IPS-18a (cell line): ENCODE results near the gene CELF3.

Source experiments
- H3K27ac ChIP-seq: one replicate; pipeline ENCODE4 v1.5.1; 2013; ENCODE audit warnings: low read length
- H3K27me3 ChIP-seq: one replicate; pipeline ENCODE4 v1.6.1; 2013; ENCODE audit warnings: mild to moderate bottlenecking, low read length; ENCODE audit not compliant: control insufficient read depth, insufficient read depth
- H3K36me3 ChIP-seq: one replicate; pipeline ENCODE4 v1.6.1; 2013; ENCODE audit warnings: low read depth, low read length; ENCODE audit not compliant: control insufficient read depth
- H3K4me1 ChIP-seq: one replicate; pipeline ENCODE4 v1.6.1; 2013; ENCODE audit warnings: low read depth, low read length; ENCODE audit not compliant: control insufficient read depth
- H3K4me3 ChIP-seq: one replicate; pipeline ENCODE4 v1.5.1; 2013; ENCODE audit warnings: low read length
- H3K9ac ChIP-seq: one replicate; pipeline ENCODE4 v1.6.1; 2013; ENCODE audit warnings: mild to moderate bottlenecking, low read length, moderate library complexity
- H3K9me3 ChIP-seq: one replicate; pipeline ENCODE4 v1.6.1; 2013; ENCODE audit warnings: low read depth, low read length; ENCODE audit not compliant: control insufficient read depth

CELF3 gene

GRCh38 chr1:151707541-151708065, 9.0 kb downstream of the CELF3 start:
- Histone ChIP-seq H3K27ac (no peak overlapping the region), H3K27me3 (no peaks in the 10 kb centered on the region)

GRCh38 chr1:151706464-151707415, 9.9 kb downstream of the CELF3 start:
- H3K4me3 ChIP-seq = no peak overlapping the region
- H3K27me3 ChIP-seq = no peaks in the 10 kb centered on the region
- no peaks in the 10 kb centered on the region for H3K4me1 ChIP-seq
- H3K9me3 ChIP-seq = no peaks in the 10 kb centered on the region
- H3K36me3 ChIP-seq = peaks cover 3% of the 10 kb centered on the region
- no peak overlapping the region for H3K9ac ChIP-seq
- no peak overlapping the region for H3K27ac ChIP-seq

More at GRCh38 chr1:151707541-151708065, 9.0 kb downstream of the CELF3 start:
- no peak overlapping the region for H3K4me3 ChIP-seq
- no peaks in the 10 kb centered on the region for H3K4me1 ChIP-seq
- no peaks in the 10 kb centered on the region for H3K36me3 ChIP-seq
- no peaks in the 10 kb centered on the region for H3K9me3 ChIP-seq
- no peak overlapping the region for H3K9ac ChIP-seq

GRCh38 chr1:151705753-151706463, 10.7 kb downstream of the CELF3 start:
- Histone ChIP-seq H3K27me3 (no peaks in the 10 kb centered on the region), H3K4me3 (no peak overlapping the region), H3K27ac (no peak overlapping the region), H3K36me3 (peaks cover 10% of the 10 kb centered on the region), H3K9me3 (no peaks in the 10 kb centered on the region), H3K9ac (no peak overlapping the region), H3K4me1 (no peaks in the 10 kb centered on the region)

GRCh38 chr1:151705146-151705545, 11.5 kb downstream of the CELF3 start:
- Histone ChIP-seq H3K9ac (no peak overlapping the region), H3K9me3 (no peaks in the 10 kb centered on the region), H3K27me3 (no peaks in the 10 kb centered on the region), H3K4me1 (no peaks in the 10 kb centered on the region), H3K4me3 (no peak overlapping the region), H3K36me3 (peaks cover 15% of the 10 kb centered on the region), H3K27ac (no peak overlapping the region)

- Histone ChIP-seq H3K9ac (no peak overlapping the region), H3K4me1 (no peaks in the 10 kb centered on the region), H3K27me3 (no peaks in the 10 kb centered on the region), H3K36me3 (peaks cover 24% of the 10 kb centered on the region), H3K4me3 (no peak overlapping the region), H3K9me3 (no peaks in the 10 kb centered on the region), H3K27ac (no peak overlapping the region)
These were observed 12.4 kb downstream of the CELF3 start for GRCh38 chr1:151704246-151704645.

GRCh38 chr1:151703813-151704212, 12.8 kb downstream of the CELF3 start:
- Histone ChIP-seq H3K27ac (no peak overlapping the region), H3K9ac (no peak overlapping the region), H3K4me1 (no peaks in the 10 kb centered on the region), H3K27me3 (no peaks in the 10 kb centered on the region), H3K9me3 (no peaks in the 10 kb centered on the region), H3K36me3 (peaks cover 27% of the 10 kb centered on the region), H3K4me3 (no peak overlapping the region)

- no peaks in the 10 kb centered on the region for H3K27me3 ChIP-seq
- no peak overlapping the region for H3K4me3 ChIP-seq
- H3K9me3 ChIP-seq = no peaks in the 10 kb centered on the region
- H3K27ac ChIP-seq = no peak overlapping the region
- H3K9ac ChIP-seq = no peak overlapping the region
- peaks cover 32% of the 10 kb centered on the region for H3K36me3 ChIP-seq
- no peaks in the 10 kb centered on the region for H3K4me1 ChIP-seq
These were observed 13.7 kb downstream of the CELF3 start for GRCh38 chr1:151702936-151703335.

GRCh38 chr1:151701515-151701914, 15.1 kb downstream of the CELF3 start:
- Histone ChIP-seq H3K27me3 (no peaks in the 10 kb centered on the region), H3K4me1 (no peaks in the 10 kb centered on the region), H3K4me3 (no peak overlapping the region), H3K9ac (no peak overlapping the region), H3K27ac (no peak overlapping the region), H3K36me3 (peaks cover 38% of the 10 kb centered on the region), H3K9me3 (no peaks in the 10 kb centered on the region)

- Histone ChIP-seq H3K27me3 (no peaks in the 10 kb centered on the region), H3K36me3 (peaks cover 30% of the 10 kb centered on the region), H3K4me3 (no peak overlapping the region), H3K4me1 (no peaks in the 10 kb centered on the region), H3K9ac (no peak overlapping the region), H3K9me3 (no peaks in the 10 kb centered on the region), H3K27ac (no peak overlapping the region)
These were observed 23.4 kb downstream of the CELF3 start for GRCh38 chr1:151693057-151693651.

- H3K27me3 ChIP-seq = no peaks in the 10 kb centered on the region
- no peak overlapping the region for H3K27ac ChIP-seq
- H3K9me3 ChIP-seq = no peaks in the 10 kb centered on the region
- H3K4me3 ChIP-seq = no peak overlapping the region
- peaks cover 27% of the 10 kb centered on the region for H3K36me3 ChIP-seq
- H3K9ac ChIP-seq = no peak overlapping the region
- no peaks in the 10 kb centered on the region for H3K4me1 ChIP-seq
These were observed 24.4 kb downstream of the CELF3 start for GRCh38 chr1:151692226-151692625.

- H3K9me3 ChIP-seq = no peaks in the 10 kb centered on the region
- H3K27ac ChIP-seq = no peak overlapping the region
- H3K4me3 ChIP-seq = no peak overlapping the region
- H3K4me1 ChIP-seq = no peaks in the 10 kb centered on the region
- H3K9ac ChIP-seq = no peak overlapping the region
- H3K27me3 ChIP-seq = no peaks in the 10 kb centered on the region
- peaks cover 23% of the 10 kb centered on the region for H3K36me3 ChIP-seq
These were observed 27.1 kb downstream of the CELF3 start for GRCh38 chr1:151689494-151689893.
